ENCODE data around the gene ATMIN. TPM values are rescaled to one million over a fixed set of nuclear protein-coding genes. Genes with fewer than 3 reads are reported as not detected.

The ATMIN gene
- total RNA-seq, 4 donors from 2014 or later = 30.7 to 65.0 (median 45.5) TPM

DNA sequence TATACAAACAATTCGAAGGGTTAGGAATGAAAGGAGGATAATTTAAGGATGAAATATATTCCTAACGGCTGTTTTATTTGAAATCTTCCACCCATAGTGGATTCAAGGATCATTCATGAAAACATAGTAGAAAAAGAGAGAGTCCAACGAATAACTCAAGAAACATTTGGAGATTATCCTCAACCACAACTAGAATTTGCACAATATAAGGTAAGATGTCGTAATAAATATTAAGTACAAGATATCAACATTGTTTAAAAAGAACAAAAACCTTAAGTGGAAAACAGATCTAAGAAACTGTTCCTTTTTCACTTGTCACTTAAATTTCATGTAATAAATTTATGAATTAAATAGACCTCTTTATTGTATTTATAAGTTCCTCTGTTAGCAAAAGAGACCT lies 9.2 kb upstream of the ATMIN start:
- peaks cover 6% of the 10 kb centered on the region for H3K36me3 ChIP-seq
- H3K4me1 ChIP-seq = no peaks in the 10 kb centered on the region
- no peaks in the 10 kb centered on the region for H3K27me3 ChIP-seq
- no peak overlapping the region for H3K27ac ChIP-seq
- H3K4me3 ChIP-seq = no peak overlapping the region
- TF ChIP-seq POLR2AphosphoS5 (IDR thresholded peaks at IDR 0.05) = no peak
- H3K9me3 ChIP-seq = no peaks in the 10 kb centered on the region
- WGBS = 94% methylated on average over 4 of the region's 4 CpGs
- DNase-seq (ENCODE audit: low spot score in 2 of 2) = no peak

DNA sequence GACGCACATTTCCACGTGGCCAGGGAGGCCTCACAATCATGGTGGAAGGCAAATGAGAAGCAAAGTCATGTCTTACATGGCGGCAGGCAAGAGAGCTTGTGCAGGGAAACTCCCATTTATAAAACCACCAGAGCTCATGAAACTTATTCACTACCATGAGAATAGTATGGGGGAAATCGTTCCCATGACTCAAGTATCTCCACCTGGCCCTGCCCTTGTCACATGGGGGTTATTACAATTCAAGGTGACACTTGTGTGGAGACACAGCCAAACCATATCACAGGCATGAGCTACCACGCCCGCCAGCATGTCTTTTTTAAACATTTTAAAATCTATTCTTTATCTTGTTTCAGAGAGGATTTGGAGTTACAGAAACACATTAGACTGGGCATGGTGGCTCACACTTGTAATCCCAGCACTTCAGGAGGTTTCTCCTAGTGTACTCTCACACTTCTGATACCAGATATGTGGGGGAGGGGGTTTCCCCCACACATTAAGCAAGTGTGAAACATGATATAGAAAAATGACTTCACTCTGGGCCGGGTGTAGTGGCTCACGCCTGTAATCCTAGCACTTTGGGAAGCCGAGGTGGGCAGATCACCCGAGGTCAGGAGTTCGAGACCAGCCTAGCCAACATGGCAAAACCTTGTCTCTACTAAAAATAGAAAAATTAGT lies 5.6 kb upstream of the ATMIN start:
- TF ChIP-seq POLR2A (IDR thresholded peaks at IDR 0.05) (no peak), EP300 (IDR thresholded peaks at IDR 0.05) (no peak), POLR2AphosphoS5 (IDR thresholded peaks at IDR 0.05) (no peak)
- TF ChIP-seq, protein P1, sequence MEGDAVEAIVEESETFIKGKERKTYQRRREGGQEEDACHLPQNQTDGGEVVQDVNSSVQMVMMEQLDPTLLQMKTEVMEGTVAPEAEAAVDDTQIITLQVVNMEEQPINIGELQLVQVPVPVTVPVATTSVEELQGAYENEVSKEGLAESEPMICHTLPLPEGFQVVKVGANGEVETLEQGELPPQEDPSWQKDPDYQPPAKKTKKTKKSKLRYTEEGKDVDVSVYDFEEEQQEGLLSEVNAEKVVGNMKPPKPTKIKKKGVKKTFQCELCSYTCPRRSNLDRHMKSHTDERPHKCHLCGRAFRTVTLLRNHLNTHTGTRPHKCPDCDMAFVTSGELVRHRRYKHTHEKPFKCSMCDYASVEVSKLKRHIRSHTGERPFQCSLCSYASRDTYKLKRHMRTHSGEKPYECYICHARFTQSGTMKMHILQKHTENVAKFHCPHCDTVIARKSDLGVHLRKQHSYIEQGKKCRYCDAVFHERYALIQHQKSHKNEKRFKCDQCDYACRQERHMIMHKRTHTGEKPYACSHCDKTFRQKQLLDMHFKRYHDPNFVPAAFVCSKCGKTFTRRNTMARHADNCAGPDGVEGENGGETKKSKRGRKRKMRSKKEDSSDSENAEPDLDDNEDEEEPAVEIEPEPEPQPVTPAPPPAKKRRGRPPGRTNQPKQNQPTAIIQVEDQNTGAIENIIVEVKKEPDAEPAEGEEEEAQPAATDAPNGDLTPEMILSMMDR (IDR thresholded peaks at IDR 0.05) = no peak
- H3K36me3 ChIP-seq = peaks cover 4% of the 10 kb centered on the region
- no peaks in the 10 kb centered on the region for H3K27me3 ChIP-seq
- no peaks in the 10 kb centered on the region for H3K4me1 ChIP-seq
- no peak overlapping the region for H3K4me3 ChIP-seq
- H3K9me3 ChIP-seq = no peaks in the 10 kb centered on the region
- no peak overlapping the region for H3K27ac ChIP-seq
- DNase-seq (ENCODE audit: low spot score in 2 of 2) = no peak
- WGBS = 96% methylated on average over 11 of the region's 11 CpGs

DNA sequence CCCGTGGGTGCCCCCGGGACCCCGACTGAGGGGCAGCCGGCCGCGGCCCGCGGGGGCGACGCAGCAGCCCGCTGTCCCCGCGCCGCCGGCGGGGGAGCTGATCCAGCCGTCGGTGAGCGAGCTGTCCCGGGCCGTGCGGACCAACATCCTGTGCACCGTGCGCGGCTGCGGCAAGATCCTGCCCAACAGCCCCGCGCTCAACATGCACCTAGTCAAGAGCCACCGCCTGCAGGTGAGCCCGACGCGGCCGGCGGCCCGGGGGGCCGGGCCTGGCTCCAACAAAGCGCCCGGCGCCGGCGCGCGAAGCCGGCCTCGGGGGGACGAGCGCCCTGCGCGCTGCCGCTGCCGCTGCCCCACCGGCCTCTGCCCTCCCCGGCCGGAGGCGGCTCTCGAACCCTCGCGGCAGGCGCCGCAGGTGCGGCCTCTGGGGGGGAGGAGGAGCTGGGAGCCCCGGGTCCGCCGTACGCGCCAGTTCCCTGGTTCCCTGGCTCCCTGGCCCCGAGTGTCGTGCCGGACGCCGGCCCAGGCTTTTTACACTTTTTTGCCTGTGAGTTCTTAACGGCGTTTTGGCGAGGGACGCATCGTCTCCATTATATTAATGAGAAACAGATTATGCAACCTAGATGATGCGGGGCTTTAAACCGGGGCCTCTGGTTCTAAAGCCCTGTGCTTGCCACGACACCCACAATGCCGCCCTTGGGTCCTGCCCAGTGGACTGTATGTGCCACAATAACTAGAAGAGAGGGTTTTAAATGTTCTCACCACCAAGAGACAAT lies 521 bp downstream of the ATMIN start:
- Histone ChIP-seq H3K27ac (peak overlapping the region; percentile 84), H3K27me3 (no peaks in the 10 kb centered on the region), H3K9me3 (no peaks in the 10 kb centered on the region), H3K36me3 (peaks cover 10% of the 10 kb centered on the region), H3K4me1 (peaks cover 20% of the 10 kb centered on the region), H3K4me3 (peak overlapping the region; percentile 72)
- 2% methylated on average over 14 of the region's 80 CpGs for WGBS
- TF ChIP-seq POLR2AphosphoS5 (IDR thresholded peaks at IDR 0.05) = no peak
- TF ChIP-seq POLR2A (IDR thresholded peaks at IDR 0.05) = peak in 1 of 2 donors; percentile 3
- TF ChIP-seq EP300 (IDR thresholded peaks at IDR 0.05) = no peak
- TF ChIP-seq, protein P1 (IDR thresholded peaks at IDR 0.05) = no peak
- DNase-seq (ENCODE audit: low spot score in 2 of 2) = peak in 1 of 2 donors; percentile 62

DNA sequence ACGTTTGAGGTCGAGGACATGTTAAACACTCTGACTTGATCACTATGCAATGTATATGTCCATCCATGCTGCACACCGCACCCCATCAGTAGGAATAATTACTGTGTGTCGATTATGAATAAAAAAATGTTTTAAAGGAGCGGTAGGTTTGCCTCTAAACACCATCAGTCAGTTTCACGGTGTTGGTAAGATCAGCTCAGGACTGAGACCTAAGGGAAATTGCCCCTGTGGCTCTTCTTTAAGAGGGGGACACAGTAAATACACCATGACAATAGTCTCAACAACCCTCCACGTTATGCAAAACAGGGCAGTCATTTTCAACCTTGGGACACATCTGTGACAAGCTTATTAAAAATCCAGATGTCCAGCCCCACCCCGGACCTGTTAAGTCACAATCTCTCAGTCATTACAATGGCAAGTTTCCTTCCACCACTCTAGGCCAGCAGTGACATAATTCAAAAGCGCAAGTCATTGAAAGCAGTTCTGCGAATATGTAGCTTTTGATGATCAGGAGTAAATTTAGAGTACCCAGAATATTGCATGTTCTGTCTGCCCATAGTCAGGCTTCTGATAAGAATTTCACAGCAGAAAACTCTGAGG lies 1.2 kb downstream of the ATMIN start:
- WGBS = 19% methylated on average over 10 of the region's 10 CpGs
- H3K36me3 ChIP-seq = peaks cover 17% of the 10 kb centered on the region
- peaks cover 20% of the 10 kb centered on the region for H3K4me1 ChIP-seq
- no peak for TF ChIP-seq EP300 (IDR thresholded peaks at IDR 0.05)
- TF ChIP-seq, protein P1 (IDR thresholded peaks at IDR 0.05) = no peak
- TF ChIP-seq POLR2AphosphoS5 (IDR thresholded peaks at IDR 0.05) = no peak
- TF ChIP-seq POLR2A (IDR thresholded peaks at IDR 0.05) = no peak
- peak overlapping the region; percentile 84 for H3K27ac ChIP-seq
- H3K27me3 ChIP-seq = no peaks in the 10 kb centered on the region
- no peaks in the 10 kb centered on the region for H3K9me3 ChIP-seq
- no peak for DNase-seq (ENCODE audit: low spot score in 2 of 2)
- peak overlapping the region; percentile 72 for H3K4me3 ChIP-seq

DNA sequence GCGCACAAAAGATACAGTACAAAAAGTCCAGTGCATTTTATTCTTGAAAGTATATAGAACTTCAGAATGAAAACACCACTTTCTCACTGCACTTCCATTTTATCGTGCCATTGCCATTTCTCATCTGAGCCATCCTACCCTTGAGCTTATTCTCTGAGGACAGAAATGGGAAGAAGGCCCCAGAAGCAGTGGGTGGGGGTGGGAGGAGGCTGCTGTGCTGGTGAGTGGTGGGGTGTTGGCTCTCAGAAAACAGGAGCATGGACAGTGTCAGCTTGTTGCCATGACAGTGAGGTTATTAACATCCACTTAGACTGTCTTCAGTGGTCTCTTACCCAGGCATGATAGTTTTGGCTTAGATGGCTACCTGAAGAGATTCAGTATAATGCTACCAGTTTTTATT lies 4.5 kb downstream of the ATMIN start:
- H3K4me1 ChIP-seq = peaks cover 20% of the 10 kb centered on the region
- H3K9me3 ChIP-seq = no peaks in the 10 kb centered on the region
- H3K36me3 ChIP-seq = peaks cover 50% of the 10 kb centered on the region
- no peak overlapping the region for H3K27ac ChIP-seq
- no peak for DNase-seq (ENCODE audit: low spot score in 2 of 2)
- TF ChIP-seq EP300 (IDR thresholded peaks at IDR 0.05) (no peak), POLR2A (IDR thresholded peaks at IDR 0.05) (no peak), POLR2AphosphoS5 (IDR thresholded peaks at IDR 0.05) (no peak)
- TF ChIP-seq, protein P1 (IDR thresholded peaks at IDR 0.05) = no peak
- 96% methylated on average over 2 of the region's 2 CpGs for WGBS
- no peak overlapping the region for H3K4me3 ChIP-seq
- H3K27me3 ChIP-seq = no peaks in the 10 kb centered on the region

All from suprapubic skin (tissue), 4 donors.